ENCODE data around the gene MAP3K5.
"Not testable (repeated sequence)": the region's sequence is repeated elsewhere in the genome, so short reads cannot be mapped to it uniquely, and the experiment has no call there.

MAP3K5 gene

DNA sequence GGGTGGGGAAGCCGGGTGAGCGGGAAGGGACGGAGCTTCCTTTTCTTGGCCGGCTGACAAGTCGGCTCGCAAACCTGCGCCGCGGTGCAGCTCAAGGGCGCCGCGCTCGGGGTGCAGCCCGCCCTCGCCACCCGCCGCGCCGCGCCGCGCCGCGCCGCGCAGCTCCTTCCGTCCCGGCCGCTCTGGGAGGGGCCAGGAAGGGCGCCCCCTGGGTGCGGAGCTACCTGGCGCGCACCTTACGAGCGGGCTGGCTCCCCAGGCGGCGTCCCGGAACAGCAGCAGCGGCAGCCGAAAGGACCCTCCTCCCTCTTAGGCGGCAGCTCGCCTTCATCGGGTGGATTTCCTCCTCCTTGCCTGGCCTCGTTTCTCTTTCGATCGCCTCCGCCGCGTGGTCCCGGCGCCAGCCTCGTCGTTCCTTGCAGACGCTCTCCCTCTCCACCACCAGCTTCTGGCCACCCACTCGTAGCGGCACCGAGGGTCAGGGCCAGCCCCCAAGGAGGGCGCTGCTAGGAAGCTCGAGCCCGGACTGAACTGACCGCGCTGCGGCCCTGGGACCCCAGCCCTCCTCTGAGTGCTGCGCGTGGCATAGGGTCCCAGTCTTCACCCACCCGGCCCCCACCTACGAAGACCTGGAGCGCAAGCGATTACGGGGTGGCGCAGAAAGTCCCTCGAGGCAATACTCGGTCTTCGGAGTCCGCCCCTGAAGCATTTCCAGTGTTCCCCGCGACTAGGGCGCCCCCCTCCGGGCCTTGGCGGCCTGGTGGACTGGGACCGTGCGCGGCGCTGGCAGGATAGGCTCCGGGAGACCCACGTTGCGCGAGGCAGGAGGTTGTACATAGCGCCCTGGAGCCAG lies at the start of gene MAP3K5:
MAP3K5 (minus strand) TSS at position 68 of the 853 bp plus-strand sequence. CDS start 320 bp downstream, outside the sequence.
- FAIRE-seq: no peak

DNA sequence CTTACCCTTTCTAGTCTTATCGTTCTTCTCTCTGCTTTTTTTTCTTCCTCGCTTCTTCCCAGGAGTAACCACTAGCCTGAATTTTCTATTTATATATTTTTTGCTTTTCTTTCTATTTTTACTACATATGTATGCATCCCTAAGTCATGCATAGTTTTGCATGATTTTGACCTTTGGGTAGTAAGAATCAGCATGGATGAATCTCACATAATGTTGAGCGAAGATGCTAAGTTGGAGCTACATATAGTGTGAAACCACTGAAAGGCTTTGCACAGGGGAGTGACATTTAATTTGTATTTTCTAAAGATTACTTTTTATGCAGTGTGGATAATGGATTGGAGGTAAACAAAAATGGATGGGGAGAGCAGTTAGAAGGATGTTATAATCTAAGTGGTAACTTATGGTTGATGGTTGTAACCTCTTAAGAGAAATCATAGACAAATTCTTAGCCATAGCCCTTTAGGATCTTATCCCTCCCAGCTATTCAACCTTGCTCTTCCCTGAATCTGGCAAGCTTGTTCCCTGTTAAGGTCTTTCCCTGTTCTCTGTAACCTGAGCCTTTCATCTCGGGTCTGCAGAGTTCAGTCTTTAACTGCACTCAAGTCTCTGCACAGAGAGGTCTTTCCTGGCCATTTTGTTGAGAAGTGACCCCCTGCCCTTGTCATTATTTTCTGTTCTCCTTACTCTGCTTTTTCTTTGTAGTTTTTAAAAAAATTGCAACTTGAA lies 48.2 kb upstream of the MAP3K5 start:
- FAIRE-seq: no peak

DNA sequence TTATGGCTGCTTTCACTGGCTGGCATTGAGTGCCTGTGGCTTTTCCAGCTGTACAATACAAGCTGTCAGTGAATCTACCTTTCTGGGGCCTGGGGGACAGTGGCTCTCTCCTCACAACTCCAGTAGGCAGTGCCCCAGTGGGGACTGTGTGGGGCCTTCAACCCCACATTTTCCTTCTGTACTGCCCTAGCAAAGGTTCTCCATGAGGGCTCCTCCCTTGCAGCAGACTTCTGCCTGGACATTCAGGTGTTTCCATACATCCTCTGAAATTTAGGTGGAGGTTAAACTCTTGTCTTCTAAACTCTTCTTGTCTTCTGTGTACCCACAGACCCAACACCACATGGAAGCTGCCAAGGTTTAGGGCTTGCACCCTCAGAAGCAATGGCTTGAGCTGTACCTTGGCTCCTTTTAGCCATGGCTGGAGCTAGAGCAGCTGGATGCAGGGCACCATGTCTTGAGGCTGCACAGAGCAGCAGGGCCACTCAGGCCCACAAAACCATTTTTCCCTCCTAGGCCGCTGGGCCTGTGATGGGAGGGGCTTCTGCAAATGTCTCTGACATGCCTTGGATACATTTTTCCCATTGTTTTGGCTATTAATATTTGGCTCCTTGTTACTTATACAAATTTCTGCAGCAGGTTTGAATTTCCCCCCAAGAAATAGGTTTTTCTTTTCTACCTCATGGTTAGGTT lies 39.7 kb upstream of the MAP3K5 start:
- no peak for FAIRE-seq

GRCh38 chr6:136826216-136826615 lies 33.9 kb upstream of the MAP3K5 start:
- FAIRE-seq: no peak

DNA sequence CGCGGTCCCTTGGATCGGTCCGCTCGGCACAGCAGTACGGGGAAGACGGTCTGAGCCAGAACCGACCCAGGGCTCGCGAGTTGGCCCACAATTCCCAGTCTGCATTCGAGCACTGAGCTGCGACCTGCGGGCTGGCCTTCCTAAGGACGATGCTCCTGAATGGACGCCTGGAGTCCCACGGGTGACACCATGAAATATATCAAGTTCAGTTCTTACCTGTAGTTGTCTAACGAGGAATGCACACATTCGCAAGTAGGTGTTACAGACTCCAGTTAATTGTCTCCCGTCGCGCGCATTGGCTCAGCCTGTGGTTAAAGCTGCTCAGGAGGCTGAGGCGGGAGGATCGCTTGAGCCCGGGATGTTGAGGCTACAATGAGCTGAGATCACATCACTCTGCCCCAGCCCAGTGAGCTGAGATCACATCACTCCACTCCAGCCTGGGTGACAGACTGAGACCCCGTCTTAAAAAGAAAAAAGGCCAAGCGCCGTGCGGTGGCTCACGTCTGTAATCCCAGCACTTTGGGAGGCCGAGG lies 30.9 kb upstream of the MAP3K5 start:
- FAIRE-seq: no peak

DNA sequence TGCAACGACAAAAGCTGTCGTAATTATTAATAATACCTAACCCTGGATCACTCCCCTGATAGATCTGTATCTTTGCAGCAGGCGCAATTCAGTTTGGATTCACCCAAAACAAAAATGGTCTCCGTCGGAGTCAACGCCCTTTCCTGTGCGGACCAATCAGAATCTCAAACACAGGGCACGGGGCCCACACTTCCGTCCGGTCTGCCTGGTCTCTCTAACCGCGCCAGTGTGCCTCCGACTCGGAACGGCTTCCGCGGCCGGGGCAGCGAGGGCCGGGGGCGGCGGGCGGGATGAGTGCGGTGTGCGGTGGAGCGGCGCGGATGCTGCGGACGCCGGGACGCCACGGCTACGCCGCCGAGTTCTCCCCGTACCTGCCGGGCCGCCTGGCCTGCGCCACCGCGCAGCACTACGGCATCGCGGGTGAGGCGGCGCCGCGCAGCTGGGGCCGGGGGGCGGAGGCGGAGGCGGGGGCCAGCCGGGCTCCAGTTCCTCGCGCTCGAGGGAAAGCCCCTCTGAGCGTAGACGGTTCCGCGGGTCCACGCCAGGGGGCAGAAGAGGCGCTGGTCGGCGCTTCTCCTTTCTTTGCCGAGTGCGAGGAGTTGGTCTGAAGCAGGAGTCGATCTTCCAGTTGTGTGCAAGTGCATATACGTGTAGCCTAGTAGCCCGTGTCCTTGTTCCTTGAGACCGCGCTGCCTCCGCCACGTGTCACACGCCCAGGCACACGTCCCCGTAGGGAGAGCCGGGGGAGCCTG lies 30.3 kb upstream of the MAP3K5 start, which contains the start of gene PEX7:
PEX7 (plus strand) TSS at position 217 of the 752 bp plus-strand sequence; CDS start at position 291, 74 bp downstream.
- no peak for FAIRE-seq

DNA sequence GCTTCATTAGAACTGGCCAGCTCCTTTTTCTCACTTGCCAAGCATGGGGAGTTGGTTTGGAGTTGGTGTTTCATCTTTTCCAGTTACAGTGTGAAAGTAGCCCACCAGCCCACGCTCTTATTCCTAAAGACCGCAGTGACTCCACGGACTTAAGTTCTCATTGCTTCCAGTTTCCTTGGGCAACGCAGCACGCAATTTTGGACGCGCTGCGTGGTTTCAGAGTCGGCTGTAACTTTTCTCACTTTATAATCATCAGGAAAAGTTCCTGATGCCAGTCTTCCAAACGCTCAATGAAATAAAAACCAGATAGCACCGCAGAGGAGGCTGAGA lies 29.7 kb upstream of the MAP3K5 start:
- no peak for FAIRE-seq

DNA sequence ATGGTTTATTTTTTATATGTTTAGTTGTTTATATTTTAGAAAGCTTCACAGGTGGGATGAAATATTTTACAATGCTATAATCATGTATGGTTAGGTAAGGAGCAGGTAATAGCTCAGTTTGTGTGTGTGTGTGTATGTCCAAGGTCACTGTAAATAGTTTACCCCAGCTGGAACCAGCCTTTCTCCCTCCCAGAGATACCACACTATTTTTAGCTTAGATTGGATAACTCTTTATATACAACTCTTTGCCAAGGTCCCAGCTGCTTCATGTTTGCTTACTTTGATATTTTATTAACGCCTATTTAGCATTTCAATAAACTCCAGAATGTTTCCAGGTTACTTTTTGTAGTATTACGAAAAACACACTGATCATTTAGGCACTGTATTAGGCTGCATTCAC lies 28.3 kb upstream of the MAP3K5 start:
- FAIRE-seq: no peak

DNA sequence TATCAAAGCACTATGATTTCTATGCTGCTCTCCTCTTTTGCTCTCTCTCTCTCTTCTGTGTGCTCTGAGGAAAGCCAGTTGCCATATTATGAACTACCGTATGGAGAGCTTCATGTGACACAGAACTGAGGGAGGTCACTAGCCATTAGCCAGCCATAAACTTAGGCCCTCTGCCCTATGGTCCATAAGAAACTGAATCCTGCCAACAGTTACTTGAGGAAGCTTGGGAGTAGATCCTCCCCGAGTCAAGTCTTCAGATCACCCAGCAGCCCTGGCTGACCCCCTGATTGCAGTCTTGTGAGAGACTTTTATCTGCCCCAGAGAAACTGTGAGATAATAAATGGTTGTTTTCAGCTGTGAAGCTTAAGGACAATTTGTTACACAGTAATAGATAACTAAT lies 24.4 kb upstream of the MAP3K5 start:
- FAIRE-seq: no peak

GRCh38 chr6:136815608-136816007 lies 23.3 kb upstream of the MAP3K5 start:
- not testable (repeated sequence) for FAIRE-seq

- no peak for FAIRE-seq
These were observed 19.9 kb upstream of the MAP3K5 start for GRCh38 chr6:136812174-136812573.

DNA sequence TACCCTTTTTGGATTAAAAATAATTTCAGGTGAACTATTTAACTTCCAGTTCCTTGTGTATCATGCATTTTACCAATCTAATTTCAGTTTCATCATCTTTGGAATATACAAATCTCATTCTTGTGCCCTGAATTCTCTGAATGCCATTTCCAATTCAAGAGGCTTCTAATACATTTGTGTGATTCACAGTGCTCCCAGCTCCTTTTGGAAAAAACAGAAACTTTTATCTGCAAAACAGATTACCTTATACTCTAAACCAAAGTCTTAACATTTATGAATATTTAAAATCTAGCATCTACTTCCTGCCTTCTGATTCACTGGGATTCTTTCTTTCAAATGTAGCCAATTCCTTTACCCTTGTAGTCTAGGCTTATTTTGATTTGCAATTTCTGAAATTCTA lies 19.0 kb upstream of the MAP3K5 start:
- no peak for FAIRE-seq

DNA sequence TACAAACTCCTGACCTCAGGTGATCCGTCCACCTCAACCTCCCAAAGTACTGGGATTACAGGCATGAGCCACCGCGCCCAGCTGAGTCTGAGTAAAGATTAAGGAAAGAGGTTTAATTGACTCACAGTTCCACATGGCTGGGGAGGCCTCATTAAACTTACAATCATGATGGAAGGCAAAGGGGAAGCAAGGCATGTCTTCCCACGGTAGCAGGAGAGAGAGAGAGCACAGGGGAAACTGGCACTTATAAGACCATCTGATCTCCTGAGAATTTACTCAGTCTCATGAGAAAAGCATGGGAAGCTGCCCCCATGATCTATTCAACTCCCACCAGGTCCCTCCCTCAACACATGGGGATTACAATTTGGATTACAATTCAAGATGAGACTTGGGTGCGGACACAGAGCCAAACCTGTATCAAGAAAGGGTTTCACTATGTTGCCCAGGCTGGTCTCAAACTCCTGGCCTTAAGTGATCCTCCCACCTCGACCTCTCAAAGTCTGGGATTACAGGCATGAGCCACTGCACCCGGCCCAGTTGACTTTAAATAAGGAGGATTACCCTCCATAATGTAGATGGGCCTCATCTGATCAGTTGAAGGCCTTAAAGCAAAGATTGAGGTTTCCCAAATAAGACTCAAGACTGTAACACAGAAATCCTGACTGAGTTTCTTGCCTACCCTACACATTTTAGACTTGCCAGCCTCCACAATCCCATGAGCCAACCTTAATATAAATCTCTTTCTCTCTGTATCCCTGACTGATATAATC lies 17.0 kb upstream of the MAP3K5 start:
- FAIRE-seq: no peak

DNA sequence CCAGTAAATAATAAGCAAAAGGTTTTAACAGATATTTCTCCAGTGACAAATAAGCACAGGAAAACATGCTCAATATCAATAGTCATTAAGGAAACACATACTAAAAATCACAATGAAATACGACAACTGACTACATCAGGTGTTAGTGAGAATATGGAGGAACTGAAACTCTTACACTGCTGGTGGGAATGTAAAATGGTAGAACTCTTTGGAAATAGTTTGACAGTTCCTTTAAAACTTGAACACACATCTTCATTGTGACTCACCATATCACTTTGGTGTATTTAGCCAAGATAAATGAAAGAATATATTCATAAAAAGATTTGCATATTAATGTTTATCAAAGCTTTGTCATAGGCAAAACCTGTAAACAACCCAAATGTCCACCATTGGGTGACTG lies 11.3 kb upstream of the MAP3K5 start:
- no peak for FAIRE-seq

GRCh38 chr6:136801581-136801980 lies 9.3 kb upstream of the MAP3K5 start:
- FAIRE-seq: no peak

DNA sequence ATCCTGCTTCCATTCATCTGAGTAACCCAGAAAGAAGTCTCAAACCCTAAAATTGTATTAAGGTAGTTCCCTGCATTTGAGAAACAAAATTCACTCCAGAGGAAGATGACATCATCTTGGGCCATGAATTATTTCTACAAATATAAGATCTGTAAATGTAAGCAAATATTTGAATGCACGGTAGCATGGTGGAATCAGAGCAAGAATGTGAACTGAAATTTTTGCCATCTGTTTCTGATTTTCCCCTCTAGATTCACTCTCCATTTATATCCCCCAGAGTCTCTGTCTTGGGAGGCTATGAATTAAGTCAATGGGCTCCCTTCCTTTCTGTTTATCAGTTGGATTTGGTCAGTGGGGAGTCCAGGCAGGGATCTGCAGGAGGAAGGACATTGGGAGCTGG lies 5.8 kb upstream of the MAP3K5 start:
- no peak for FAIRE-seq

DNA sequence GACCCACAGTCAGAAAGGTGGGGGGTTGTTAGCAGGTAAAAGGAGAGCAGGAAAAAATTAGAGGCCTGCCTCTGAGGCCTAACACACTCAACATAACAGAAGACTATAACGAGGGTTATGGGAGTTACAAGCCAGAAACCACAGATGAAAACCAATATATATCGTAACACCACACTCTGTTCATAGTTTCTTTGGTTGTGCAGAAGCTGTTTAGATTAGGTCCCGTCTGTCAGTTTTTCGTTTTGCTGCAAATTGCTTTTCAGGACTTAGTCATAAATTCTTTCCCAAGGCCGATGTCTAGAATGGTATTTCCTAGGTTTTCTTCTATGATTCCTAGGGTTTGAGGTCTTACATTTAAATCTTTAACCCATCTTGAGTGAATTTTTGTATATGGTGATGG lies 3.7 kb upstream of the MAP3K5 start:
- FAIRE-seq: no peak

GRCh38 chr6:136795386-136795785 lies 3.1 kb upstream of the MAP3K5 start:
- FAIRE-seq: no peak

- no peak for FAIRE-seq
These were observed 1.1 kb upstream of the MAP3K5 start for GRCh38 chr6:136793363-136793762.

DNA sequence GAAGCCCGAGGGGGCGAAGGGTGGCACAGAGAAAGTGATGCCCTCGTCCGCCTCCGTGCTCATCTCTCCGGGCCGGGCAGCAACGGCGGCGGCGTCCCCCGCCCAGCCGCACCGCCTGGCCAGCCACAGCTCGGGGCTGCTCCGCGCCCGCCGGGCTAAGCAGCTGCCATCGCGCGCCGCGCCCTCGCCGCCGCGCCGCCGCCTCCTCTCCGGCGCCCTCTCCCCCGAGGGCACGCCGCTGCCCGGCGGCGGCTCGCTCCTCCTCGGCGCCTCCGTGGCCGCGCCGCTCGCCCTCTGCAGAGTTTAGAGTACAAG lies 225 bp downstream of the MAP3K5 start:
- FAIRE-seq: no peak

DNA sequence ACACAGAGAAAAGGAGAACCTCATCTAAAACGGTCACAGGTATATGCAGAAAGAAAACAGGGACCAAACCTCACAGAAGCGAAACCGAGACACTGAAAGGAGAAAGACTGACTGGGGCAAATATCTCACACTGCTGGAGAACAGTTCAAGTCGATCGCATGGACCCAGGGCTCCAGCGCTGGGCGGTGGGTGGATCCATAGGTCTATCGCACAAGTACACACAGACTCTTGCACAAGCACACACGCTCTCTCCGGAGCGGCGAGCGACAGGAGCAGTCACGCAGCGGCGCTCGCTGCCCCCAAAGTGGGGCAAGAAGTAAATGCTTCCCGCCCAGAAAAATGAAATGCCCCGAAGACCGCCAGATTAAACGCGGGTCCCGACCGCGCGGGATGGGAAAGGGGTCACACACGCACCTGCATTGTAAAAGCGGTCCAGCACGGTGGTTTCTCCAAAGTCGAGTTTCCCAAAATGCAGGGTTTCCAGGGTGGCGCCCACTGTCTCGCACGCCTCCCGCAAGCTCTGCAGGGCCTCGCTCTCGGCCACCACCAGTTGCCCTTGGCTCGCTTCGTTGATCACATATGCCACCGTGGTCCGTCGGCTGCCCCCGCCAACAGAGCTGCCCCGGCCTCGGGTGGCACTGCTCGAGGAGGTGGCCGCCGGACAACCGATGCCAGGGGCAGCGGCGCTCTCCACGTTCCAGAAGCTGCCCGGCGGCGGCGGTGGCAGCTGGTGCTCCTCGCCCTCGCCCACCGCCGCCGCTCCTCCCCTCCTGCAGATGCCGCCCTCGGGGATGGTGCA lies 782 bp downstream of the MAP3K5 start:
- FAIRE-seq: no peak

Measured in colon (tissue), 2 donors.